Liver (tissue), 9 donors: ENCODE data around the gene USP40. TPM values are rescaled to one million over a fixed set of nuclear protein-coding genes. Genes with fewer than 3 reads are reported as not detected.

Experiments used
- DNase-seq: peaks from one replicate; pipeline ENCODE4 v3.0.0-alpha.2; 2017; ENCODE audit warnings: low spot score
- H3K27ac ChIP-seq, 2 donors: one replicate each; pipeline ENCODE4 v1.7.0; 2013; ENCODE audit warnings: inconsistent platforms in 2 of 2, low read length in 2 of 2, control low read depth in 1 of 2, low read depth in 1 of 2, mild to moderate bottlenecking in 1 of 2
- H3K27me3 ChIP-seq, 4 donors: one replicate each; pipeline versions ENCODE4 v1.6.1 to v1.7.0; 2013; ENCODE audit warnings: low read length in 3 of 4, inconsistent platforms in 1 of 4, mild to moderate bottlenecking in 1 of 4, moderate library complexity in 1 of 4; ENCODE audit not compliant: control insufficient read depth in 4 of 4, insufficient read depth in 4 of 4
- H3K36me3 ChIP-seq, 4 donors: one replicate each; pipeline versions ENCODE4 v1.6.1 to v1.7.0; 2013; ENCODE audit warnings: low read length in 3 of 4, mild to moderate bottlenecking in 3 of 4, low read depth in 1 of 4, moderate library complexity in 1 of 4; ENCODE audit not compliant: control insufficient read depth in 4 of 4, insufficient read depth in 3 of 4
- H3K4me1 ChIP-seq, 4 donors: one replicate each; pipeline versions ENCODE4 v1.6.1 to v1.7.0; 2013; ENCODE audit warnings: low read length in 3 of 4, mild to moderate bottlenecking in 3 of 4, moderate library complexity in 1 of 4; ENCODE audit not compliant: control insufficient read depth in 4 of 4, insufficient read depth in 4 of 4
- H3K4me3 ChIP-seq, 3 donors: one replicate each; pipeline versions ENCODE4 v1.6.1 to v1.7.0; 2013; ENCODE audit warnings: low read length in 3 of 3, control low read depth in 1 of 3, low read depth in 1 of 3, mild to moderate bottlenecking in 1 of 3
- H3K9ac ChIP-seq, 2 donors: one replicate each; pipeline ENCODE4 v1.7.0; 2013; ENCODE audit warnings: low read length in 2 of 2, mild to moderate bottlenecking in 2 of 2, moderate library complexity in 2 of 2, control low read depth in 1 of 2, low read depth in 1 of 2
- H3K9me3 ChIP-seq, 4 donors: one replicate each; pipeline versions ENCODE4 v1.6.1 to v1.7.0; 2013; ENCODE audit warnings: low read length in 3 of 4; ENCODE audit not compliant: control insufficient read depth in 4 of 4
- EGR1 ChIP-seq, 2 donors: IDR thresholded peaks; 2 replicates each; pipeline ENCODE4 v1.6.1; 2016 to 2018; ENCODE audit warnings: antibody characterized with exemption in 2 of 2, low read depth in 2 of 2
- FOXA1 ChIP-seq: IDR thresholded peaks from 2 replicates; pipeline ENCODE4 v1.6.1; 2016; ENCODE audit warnings: antibody characterized with exemption
- FOXA2 ChIP-seq: IDR thresholded peaks from 2 replicates; pipeline ENCODE4 v1.6.1; 2016; ENCODE audit warnings: antibody characterized with exemption
- HNF4A ChIP-seq, 2 donors: conservative IDR thresholded peaks; 2 replicates each; pipeline ENCODE4 v1.6.1; 2016; ENCODE audit warnings: antibody characterized with exemption in 2 of 2, mild to moderate bottlenecking in 2 of 2
- RAD21 ChIP-seq, 2 donors: IDR thresholded peaks; 2 replicates each; pipeline ENCODE4 v1.6.1; 2016; ENCODE audit warnings: antibody characterized with exemption in 2 of 2, mild to moderate bottlenecking in 2 of 2
- SP1 ChIP-seq: IDR thresholded peaks from 2 replicates; pipeline ENCODE4 v1.6.1; 2018; ENCODE audit warnings: antibody characterized with exemption, mild to moderate bottlenecking
- TAF1 ChIP-seq: conservative IDR thresholded peaks from 2 replicates; pipeline ENCODE4 v1.6.1; 2016; ENCODE audit warnings: antibody characterized with exemption, mild to moderate bottlenecking
- WGBS: extraction: QIAGEN DNeasy Blood & Tissue Kit; methylation state at CpG from one replicate; pipeline ENCODE4 v1.1.7; 2013; 5-methylcytosine and 5-hydroxymethylcytosine counted together
- polyA plus RNA-seq, 2 donors: library from polyadenylated mRNA; stranded (reverse) in 1 of 2; unstranded in 1 of 2; fragments of 200-250 nt in 1 of 2; fragments of >200 nt in 1 of 2; fragmentation: Nextera tagmentation in 1 of 2; extraction: Ambion mirVana in 1 of 2; gene quantifications; one replicate each; pipeline versions ENCODE4 v1.2.1 to v1.2.3, GENCODE V29; 2013 to 2015
- total RNA-seq, 2 donors: library from RNA; depleted of rRNA; stranded (reverse); fragments of >200 nt; gene quantifications; one replicate each; pipeline ENCODE4 v1.2.3, GENCODE V29; 2014
- TF ChIP-seq, protein P1 (sequence below): IDR thresholded peaks from 2 replicates; pipeline ENCODE4 v1.6.1; 2016; ENCODE audit warnings: antibody characterized with exemption
- donor health status: healthy.
- donor health status: healthy.
- donor health status: healthy.
- donor health status: healthy.
- donor health status: healthy.

Gene USP40
- total and polyA plus RNA-seq, 4 donors, result 12.0 to 29.0 (median 17.1) TPM

DNA sequence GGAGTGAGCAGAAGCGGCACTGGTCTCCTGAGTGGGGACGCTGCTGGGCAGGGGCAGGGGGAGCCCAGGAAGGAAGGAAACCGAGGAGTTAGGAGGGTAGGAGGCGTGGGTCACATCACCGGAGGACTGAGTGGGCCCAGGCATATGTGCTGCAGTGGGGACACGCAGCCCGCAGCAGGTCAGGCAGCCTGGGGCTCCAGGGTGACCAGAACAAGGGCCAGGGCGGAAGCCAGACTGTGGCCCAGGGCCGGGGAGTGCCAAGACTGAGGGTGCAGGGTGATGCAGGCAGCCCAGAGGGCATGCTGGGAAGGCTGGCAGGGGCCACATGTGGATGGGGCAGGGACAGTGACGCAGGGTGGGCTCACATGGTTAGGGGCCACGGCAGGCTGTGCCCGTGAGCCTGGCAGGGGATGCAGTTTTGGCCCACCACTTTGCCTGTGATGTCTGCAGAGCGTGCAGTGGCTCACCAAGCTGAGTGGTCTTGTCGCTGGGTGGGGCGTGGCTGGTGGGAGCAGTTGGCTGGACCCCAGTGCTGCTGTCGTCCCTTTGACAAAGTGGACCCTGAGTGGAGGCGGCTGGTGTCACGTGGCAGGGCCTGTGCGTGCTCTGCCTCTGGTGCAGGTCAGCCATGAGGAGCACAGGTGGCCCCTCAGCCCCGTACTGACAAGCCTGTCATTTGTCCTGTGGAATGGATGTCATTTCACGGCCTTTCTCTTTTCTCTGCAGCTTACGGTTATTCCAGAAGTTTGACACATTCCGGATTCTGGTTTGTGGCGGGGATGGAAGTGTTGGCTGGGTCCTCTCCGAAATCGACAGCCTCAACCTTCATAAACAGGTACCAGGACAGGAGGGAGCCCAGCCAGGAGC is 125.2 kb downstream of the USP40 start:
- TF ChIP-seq EGR1 (IDR thresholded peaks at IDR 0.05; ENCODE audit: low read depth in 2 of 2) (no peak), RAD21 (IDR thresholded peaks at IDR 0.05) (no peak), TAF1 (no peak)
- Histone ChIP-seq H3K27me3 (no peaks in the 10 kb centered on the region), H3K36me3 (peaks cover 2 to 52% (median 19%) of the 10 kb centered on the region in 4 donors), H3K27ac (no peak overlapping the region), H3K9me3 (no peaks in the 10 kb centered on the region), H3K4me1 (no peaks in the 10 kb centered on the region), H3K4me3 (no peak overlapping the region), H3K9ac (no peak overlapping the region)
- DNase-seq, result no peak
- 95% methylated on average over 26 of the region's 26 CpGs for WGBS

DNA sequence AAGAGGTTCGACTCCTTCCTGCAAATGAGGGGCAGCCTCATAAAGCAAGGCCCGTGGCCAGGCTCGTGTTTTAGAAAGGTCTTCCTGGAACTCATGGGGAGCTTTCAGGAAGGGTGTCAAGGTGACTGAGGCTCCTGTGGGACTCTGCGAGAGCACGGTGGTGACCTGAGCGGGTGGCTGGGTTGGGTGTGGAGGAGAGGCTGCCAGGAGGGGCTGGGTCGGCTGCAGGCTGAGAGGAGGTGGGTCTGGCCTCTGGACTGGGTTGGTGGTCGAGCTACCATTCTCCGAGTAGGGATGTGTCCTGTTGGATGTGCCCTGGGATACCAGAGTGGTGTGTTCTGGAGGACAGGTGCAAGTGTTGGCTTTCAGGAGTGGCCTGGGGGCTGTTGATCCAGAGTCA is 125.9 kb downstream of the USP40 start:
- TF ChIP-seq, protein P1, sequence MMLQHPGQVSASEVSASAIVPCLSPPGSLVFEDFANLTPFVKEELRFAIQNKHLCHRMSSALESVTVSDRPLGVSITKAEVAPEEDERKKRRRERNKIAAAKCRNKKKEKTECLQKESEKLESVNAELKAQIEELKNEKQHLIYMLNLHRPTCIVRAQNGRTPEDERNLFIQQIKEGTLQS, result no peak
- no peak for TF ChIP-seq HNF4A (conservative IDR thresholded peaks at IDR 0.05)
- TF ChIP-seq TAF1, result no peak
- no peaks in the 10 kb centered on the region for H3K4me1 ChIP-seq
- peaks cover 2 to 52% (median 18%) of the 10 kb centered on the region in 4 donors for H3K36me3 ChIP-seq
- no peaks in the 10 kb centered on the region for H3K27me3 ChIP-seq
- H3K4me3 ChIP-seq, result no peak overlapping the region
- H3K9ac ChIP-seq, result no peak overlapping the region
- H3K27ac ChIP-seq, result no peak overlapping the region
- DNase-seq, result no peak
- WGBS, result 96% methylated on average over 9 of the region's 9 CpGs
- H3K9me3 ChIP-seq, result no peaks in the 10 kb centered on the region

DNA sequence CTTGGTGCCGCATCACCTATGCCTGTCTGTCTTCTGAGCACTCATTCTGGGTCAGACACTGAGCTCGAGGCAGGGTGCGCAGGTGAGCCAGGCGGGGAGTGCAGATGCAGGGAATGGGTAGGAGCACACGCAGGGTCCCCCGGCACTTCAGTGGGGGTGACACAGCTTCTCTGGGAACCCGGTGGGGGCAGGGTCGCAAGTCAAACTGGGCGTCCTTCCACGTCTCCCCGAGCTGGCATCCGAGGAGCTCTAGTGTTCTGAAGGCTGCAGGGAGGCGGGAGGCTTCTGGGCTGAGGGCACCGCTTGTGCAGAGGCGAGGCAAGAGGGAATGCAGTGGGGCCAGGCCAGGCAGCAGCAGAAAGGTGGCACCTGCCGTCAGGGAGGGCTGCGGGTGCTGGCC is 126.3 kb downstream of the USP40 start:
- Histone ChIP-seq H3K36me3 (peaks cover 2 to 51% (median 19%) of the 10 kb centered on the region in 4 donors), H3K27me3 (no peaks in the 10 kb centered on the region), H3K9me3 (no peaks in the 10 kb centered on the region), H3K4me1 (no peaks in the 10 kb centered on the region), H3K27ac (no peak overlapping the region), H3K4me3 (no peak overlapping the region), H3K9ac (no peak overlapping the region)
- TF ChIP-seq FOXA1 (no peak), RAD21 (IDR thresholded peaks at IDR 0.05) (no peak), SP1 (no peak), EGR1 (IDR thresholded peaks at IDR 0.05; ENCODE audit: low read depth in 2 of 2) (no peak)
- DNase-seq, result no peak
- WGBS, result 96% methylated on average over 17 of the region's 17 CpGs

DNA sequence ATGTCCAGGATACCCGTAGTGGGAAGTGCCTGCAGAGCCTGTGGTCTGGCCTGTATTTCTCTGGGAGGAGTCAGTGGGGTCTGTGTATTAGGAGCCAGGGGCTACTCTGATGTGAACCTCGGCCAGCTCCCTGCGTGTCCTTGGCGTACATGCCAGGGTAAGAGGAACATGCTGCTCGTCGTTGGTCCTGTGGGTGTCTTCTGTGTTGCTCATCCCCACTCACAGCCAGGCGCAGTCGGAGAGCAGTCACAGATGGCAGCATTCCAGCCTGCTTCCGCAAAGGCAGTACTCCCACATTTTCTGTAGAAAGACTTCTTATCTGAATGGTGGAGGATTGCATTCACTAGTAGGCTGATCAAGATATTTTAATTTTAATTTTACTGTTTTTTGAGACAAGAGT is 127.4 kb downstream of the USP40 start:
- Histone ChIP-seq H3K27me3 (no peaks in the 10 kb centered on the region), H3K9ac (no peak overlapping the region), H3K27ac (no peak overlapping the region), H3K4me1 (no peaks in the 10 kb centered on the region), H3K4me3 (no peak overlapping the region), H3K36me3 (peaks cover 4 to 56% (median 22%) of the 10 kb centered on the region in 4 donors), H3K9me3 (no peaks in the 10 kb centered on the region)
- WGBS, result 88% methylated on average over 9 of the region's 9 CpGs
- TF ChIP-seq FOXA1, result no peak
- TF ChIP-seq, protein P1, result no peak
- TF ChIP-seq SP1, result no peak
- no peak for TF ChIP-seq FOXA2
- TF ChIP-seq HNF4A (conservative IDR thresholded peaks at IDR 0.05), result no peak
- no peak for DNase-seq
